HG02840 (cell line): ENCODE measurements around the gene CACFD1.

Experiments used
- ATAC-seq: cut with Tn5 transposase; IDR thresholded peaks from one replicate; pipeline ENCODE4 v1.9.1; 2021; ENCODE audit warnings: mild to moderate bottlenecking, moderate library complexity, moderate number of reproducible peaks; ENCODE audit not compliant: unreplicated experiment, low FRiP score

CACFD1 gene

GRCh38 chr9:133461975-133462374, 2.2 kb downstream of the CACFD1 start:
- ATAC-seq = no peak

GRCh38 chr9:133463234-133463863, 3.6 kb downstream of the CACFD1 start:
- ATAC-seq = no peak

- ATAC-seq = no peak
Measured at GRCh38 chr9:133463864-133464615, 4.3 kb downstream of the CACFD1 start.

GRCh38 chr9:133464638-133465037, 4.9 kb downstream of the CACFD1 start:
- ATAC-seq = no peak

GRCh38 chr9:133465984-133466383, 6.2 kb downstream of the CACFD1 start:
- ATAC-seq = no peak

GRCh38 chr9:133467101-133467500, 7.3 kb downstream of the CACFD1 start:
- no peak for ATAC-seq

- no peak for ATAC-seq
Measured at GRCh38 chr9:133468374-133468773, 8.6 kb downstream of the CACFD1 start.

GRCh38 chr9:133468777-133469421, 9.1 kb downstream of the CACFD1 start:
- ATAC-seq = no peak

- ATAC-seq = no peak
Measured at GRCh38 chr9:133470427-133470924, 10.7 kb downstream of the CACFD1 start.

- no peak for ATAC-seq
Measured at GRCh38 chr9:133470988-133471387, 11.2 kb downstream of the CACFD1 start.

GRCh38 chr9:133471551-133472276, 11.9 kb downstream of the CACFD1 start:
- no peak for ATAC-seq

GRCh38 chr9:133472277-133472645, 12.5 kb downstream of the CACFD1 start:
- no peak for ATAC-seq

- ATAC-seq = no peak
Measured at GRCh38 chr9:133472753-133473378, 13.1 kb downstream of the CACFD1 start.

- ATAC-seq = no peak
Measured at GRCh38 chr9:133473743-133474142, 14.0 kb downstream of the CACFD1 start.

- ATAC-seq = no peak
Measured at GRCh38 chr9:133474215-133474614, 14.4 kb downstream of the CACFD1 start.

- no peak for ATAC-seq
Measured at GRCh38 chr9:133474853-133475252, 15.1 kb downstream of the CACFD1 start.

GRCh38 chr9:133475292-133476012, 15.7 kb downstream of the CACFD1 start:
- ATAC-seq = no peak

- no peak for ATAC-seq
Measured at GRCh38 chr9:133476036-133476931, 16.5 kb downstream of the CACFD1 start.

- no peak for ATAC-seq
Measured at GRCh38 chr9:133476941-133477340, 17.2 kb downstream of the CACFD1 start.
